Colonic mucosa (tissue), 4 donors: ENCODE measurements around the gene ARID3A. TPM values are rescaled to one million over a fixed set of nuclear protein-coding genes. Genes with fewer than 3 reads are reported as not detected.
A peak's percentile ranks its signal among the peaks of the same experiment; 100 is the strongest.

ENCODE experiments used
- DNase-seq: peaks from one replicate; pipeline ENCODE4 v3.0.0-alpha.2; 2020
- H3K27ac ChIP-seq: fragments of 200-600 bp; one replicate; pipeline ENCODE4 v1.8.0; 2021
- H3K27me3 ChIP-seq: fragments of 200-600 bp; one replicate; pipeline ENCODE4 v1.8.0; 2021
- H3K36me3 ChIP-seq: fragments of 200-600 bp; one replicate; pipeline ENCODE4 v1.8.0; 2021
- H3K4me1 ChIP-seq: fragments of 200-600 bp; one replicate; pipeline ENCODE4 v1.8.0; 2021; ENCODE audit warnings: mild to moderate bottlenecking
- H3K4me3 ChIP-seq: fragments of 200-600 bp; one replicate; pipeline ENCODE4 v1.8.0; 2021
- H3K9ac ChIP-seq, 2 donors: one replicate each; pipeline ENCODE4 v1.7.0; 2013; ENCODE audit warnings: control low read depth in 2 of 2, low read depth in 2 of 2, low read length in 2 of 2
- H3K9me3 ChIP-seq: fragments of 200-600 bp; one replicate; pipeline ENCODE4 v1.8.0; 2021
- CTCF ChIP-seq: fragments of 200-600 bp; IDR thresholded peaks from one replicate; pipeline ENCODE4 v1.8.0; 2022; ENCODE audit warnings: antibody characterized with exemption, mild to moderate bottlenecking
- intact Hi-C: fragments of 100-400 bp; cut with DNase I; formaldehyde crosslinking; loops from one replicate; pipeline ENCODE4 v1.14.1; 2022
- total RNA-seq, 2 donors: library from RNA; stranded (reverse); fragmentation: NEBNext Ultra II Directional in 1 of 2; extraction: Animal tissue kit (Norgen Biotek cat#: 25700) in 1 of 2; gene quantifications; one replicate each; pipeline ENCODE4 v1.2.1, GENCODE V29; 2021
- donor health status: healthy.
- donor health status: DM: no; HTN: no; CAD: no.
- donor health status: DM: no; HTN: no; CAD: no.

The ARID3A gene
- total RNA-seq, 2 donors from 2014 or later, result 8.7 to 13.0 TPM

GRCh38 chr19:964761-965694 lies 39.2 kb downstream of the ARID3A start:
- TF ChIP-seq CTCF, result no peak
- intact Hi-C loops, result no loop called here
- no peak for DNase-seq

GRCh38 chr19:966485-967088 lies 40.8 kb downstream of the ARID3A start:
- no peak overlapping the region for H3K9ac ChIP-seq
- no peak overlapping the region for H3K27ac ChIP-seq
- intact Hi-C loops, result no loop called here
- H3K4me3 ChIP-seq, result no peak overlapping the region
- H3K27me3 ChIP-seq, result no peaks in the 10 kb centered on the region
- no peak for DNase-seq
- H3K36me3 ChIP-seq, result no peaks in the 10 kb centered on the region
- no peaks in the 10 kb centered on the region for H3K9me3 ChIP-seq
- no peak for TF ChIP-seq CTCF
- no peaks in the 10 kb centered on the region for H3K4me1 ChIP-seq

More at GRCh38 chr19:964761-965694, 39.2 kb downstream of the ARID3A start:
- H3K27me3 ChIP-seq, result no peaks in the 10 kb centered on the region
- H3K36me3 ChIP-seq, result no peaks in the 10 kb centered on the region
- no peak overlapping the region for H3K9ac ChIP-seq
- no peaks in the 10 kb centered on the region for H3K4me1 ChIP-seq
- no peak overlapping the region for H3K4me3 ChIP-seq
- no peaks in the 10 kb centered on the region for H3K9me3 ChIP-seq
- H3K27ac ChIP-seq, result no peak overlapping the region

GRCh38 chr19:970695-971094 lies 44.9 kb downstream of the ARID3A start:
- DNase-seq, result no peak
- no peak overlapping the region for H3K27ac ChIP-seq
- intact Hi-C loops, result loop anchor here (10.0 kb wide), 1 partner anchor 196 kb away; no protein-coding TSS in a partner anchor
- peak; percentile 18 for TF ChIP-seq CTCF
- H3K4me3 ChIP-seq, result no peak overlapping the region
- H3K4me1 ChIP-seq, result no peaks in the 10 kb centered on the region
- H3K27me3 ChIP-seq, result no peaks in the 10 kb centered on the region
- H3K9ac ChIP-seq, result no peak overlapping the region
- H3K36me3 ChIP-seq, result no peaks in the 10 kb centered on the region
- no peaks in the 10 kb centered on the region for H3K9me3 ChIP-seq

GRCh38 chr19:971795-972194 lies 46.0 kb downstream of the ARID3A start:
- DNase-seq, result no peak
- intact Hi-C loops, result loop anchor here (10.0 kb wide), 1 partner anchor 197 kb away; no protein-coding TSS in a partner anchor
- TF ChIP-seq CTCF, result no peak
- H3K4me3 ChIP-seq, result no peak overlapping the region
- no peaks in the 10 kb centered on the region for H3K9me3 ChIP-seq
- no peaks in the 10 kb centered on the region for H3K4me1 ChIP-seq
- no peak overlapping the region for H3K9ac ChIP-seq
- no peaks in the 10 kb centered on the region for H3K36me3 ChIP-seq
- H3K27me3 ChIP-seq, result no peaks in the 10 kb centered on the region
- no peak overlapping the region for H3K27ac ChIP-seq

- TF ChIP-seq CTCF, result no peak
- intact Hi-C loops, result loop anchor here (10.0 kb wide), 1 partner anchor 197 kb away; no protein-coding TSS in a partner anchor
- DNase-seq, result no peak
- Histone ChIP-seq H3K36me3 (no peaks in the 10 kb centered on the region), H3K27ac (no peak overlapping the region), H3K27me3 (no peaks in the 10 kb centered on the region), H3K9ac (no peak overlapping the region), H3K9me3 (no peaks in the 10 kb centered on the region), H3K4me1 (no peaks in the 10 kb centered on the region), H3K4me3 (no peak overlapping the region)
These were observed 46.4 kb downstream of the ARID3A start for GRCh38 chr19:972281-972680.
